HEK293 (cell line): ENCODE measurements around the gene HTATSF1.

Source experiments
- CTCF ChIA-PET: fragments of 350-600 bp; formaldehyde crosslinking; extraction: SDS; loops from one replicate; lab custom pipeline; 2021; ENCODE audit warnings: antibody characterized with exemption; lab: Yijun Ruan, JAX
- POLR2A ChIA-PET: fragments of 300-600 bp; formaldehyde crosslinking; extraction: SDS; loops from one replicate; lab custom pipeline; 2020; ENCODE audit warnings: antibody characterized with exemption, inconsistent platforms; lab: Yijun Ruan, JAX
- H3K27ac ChIP-seq: fragments of 200-500 bp; sonication (Bioruptor generic); 2 replicates; pipeline ENCODE4 v1.5.1; 2014; ENCODE audit warnings: low read depth, low read length, control low read depth, inconsistent platforms; ENCODE audit errors: extremely low read depth
- H3K36me3 ChIP-seq, 2 experiments: fragments of 200-500 bp in 1 of 2; sonication (Bioruptor generic) in 1 of 2; 1 replicate in 1 of 2; 2 replicates in 1 of 2; pipeline ENCODE4 v1.5.1; 2014 to 2017; ENCODE audit warnings: inconsistent platforms in 2 of 2, low read length in 2 of 2; ENCODE audit not compliant: control insufficient read depth in 2 of 2, insufficient read depth in 1 of 2
- H3K4me1 ChIP-seq: fragments of 200-500 bp; sonication (Bioruptor generic); 2 replicates; pipeline ENCODE4 v1.5.1; 2014; ENCODE audit warnings: mild to moderate bottlenecking, low read length, inconsistent platforms; ENCODE audit not compliant: control insufficient read depth, insufficient read depth
- H3K4me3 ChIP-seq: 2 replicates; pipeline ENCODE4 v1.5.1; 2011; ENCODE audit warnings: low read depth, mild to moderate bottlenecking, control low read depth, low read length, moderate library complexity
- H3K9me3 ChIP-seq: fragments of 200-500 bp; sonication (Bioruptor generic); 2 replicates; pipeline ENCODE4 v1.5.1; 2014; ENCODE audit warnings: low read depth, low read length, inconsistent platforms; ENCODE audit not compliant: control insufficient read depth, insufficient read depth
- BCL11A ChIP-seq: fragments of 450-650 bp; formaldehyde crosslinking; IDR thresholded peaks from 2 replicates; pipeline ENCODE4 v1.5.1; 2016; ENCODE audit warnings: low read depth, missing biosample characterization, missing genetic modification characterization
- BCL6B ChIP-seq: fragments of 450-650 bp; formaldehyde crosslinking; IDR thresholded peaks from 2 replicates; pipeline ENCODE4 v1.5.1; 2017; ENCODE audit warnings: missing biosample characterization, missing genetic modification characterization
- KLF16 ChIP-seq: fragments of 450-650 bp; formaldehyde crosslinking; IDR thresholded peaks from 2 replicates; pipeline ENCODE4 v1.5.1; 2017; ENCODE audit warnings: missing biosample characterization, missing genetic modification characterization
- PRDM4 ChIP-seq: fragments of 450-650 bp; formaldehyde crosslinking; IDR thresholded peaks from 2 replicates; pipeline ENCODE4 v1.5.1; 2017; ENCODE audit warnings: missing biosample characterization, missing genetic modification characterization
- PRDM6 ChIP-seq: fragments of 450-650 bp; formaldehyde crosslinking; IDR thresholded peaks from 2 replicates; pipeline ENCODE4 v1.5.1; 2017; ENCODE audit warnings: missing biosample characterization, missing genetic modification characterization
- ZBTB17 ChIP-seq: fragments of 450-650 bp; formaldehyde crosslinking; IDR thresholded peaks from 2 replicates; pipeline ENCODE4 v1.5.1; 2016; ENCODE audit warnings: missing biosample characterization, missing genetic modification characterization
- ZFP3 ChIP-seq: fragments of 450-650 bp; formaldehyde crosslinking; IDR thresholded peaks from 2 replicates; pipeline ENCODE4 v1.5.1; 2016; ENCODE audit warnings: low read depth, missing biosample characterization, missing genetic modification characterization
- ZNF133 ChIP-seq: fragments of 450-650 bp; formaldehyde crosslinking; IDR thresholded peaks from 2 replicates; pipeline ENCODE4 v1.5.1; 2016; ENCODE audit warnings: missing biosample characterization, missing genetic modification characterization
- ZNF16 ChIP-seq: fragments of 450-650 bp; formaldehyde crosslinking; IDR thresholded peaks from 2 replicates; pipeline ENCODE4 v1.5.1; 2016; ENCODE audit warnings: low read depth, missing biosample characterization, missing genetic modification characterization
- ZNF18 ChIP-seq: fragments of 450-650 bp; formaldehyde crosslinking; IDR thresholded peaks from 2 replicates; pipeline ENCODE4 v1.5.1; 2016; ENCODE audit warnings: missing biosample characterization, missing genetic modification characterization
- ZNF26 ChIP-seq: fragments of 450-650 bp; formaldehyde crosslinking; IDR thresholded peaks from 2 replicates; pipeline ENCODE4 v1.5.1; 2016; ENCODE audit warnings: missing biosample characterization, missing genetic modification characterization
- ZNF37A ChIP-seq: fragments of 450-650 bp; IDR thresholded peaks from 2 replicates; pipeline ENCODE4 v1.5.1; 2018; ENCODE audit warnings: missing biosample characterization, missing genetic modification characterization
- ZNF404 ChIP-seq: fragments of 450-650 bp; formaldehyde crosslinking; IDR thresholded peaks from 2 replicates; pipeline ENCODE4 v1.5.1; 2017; ENCODE audit warnings: missing biosample characterization, missing genetic modification characterization
- ZNF473 ChIP-seq: fragments of 450-650 bp; formaldehyde crosslinking; IDR thresholded peaks from 2 replicates; pipeline ENCODE4 v1.5.1; 2017; ENCODE audit warnings: missing biosample characterization, missing genetic modification characterization
- ZNF514 ChIP-seq: fragments of 450-650 bp; formaldehyde crosslinking; IDR thresholded peaks from 2 replicates; pipeline ENCODE4 v1.5.1; 2016; ENCODE audit warnings: missing biosample characterization, missing genetic modification characterization
- ZNF624 ChIP-seq: fragments of 450-650 bp; formaldehyde crosslinking; IDR thresholded peaks from 2 replicates; pipeline ENCODE4 v1.5.1; 2017; ENCODE audit warnings: missing biosample characterization, missing genetic modification characterization
- TF ChIP-seq, protein P1 (sequence below): fragments of 450-650 bp; formaldehyde crosslinking; IDR thresholded peaks from 2 replicates; pipeline ENCODE4 v1.5.1; 2016; ENCODE audit warnings: missing biosample characterization, missing genetic modification characterization

Gene HTATSF1

GRCh38 chrX:136541294-136541693 lies 43.9 kb downstream of the HTATSF1 start (continued):
- TF ChIP-seq, protein P1, sequence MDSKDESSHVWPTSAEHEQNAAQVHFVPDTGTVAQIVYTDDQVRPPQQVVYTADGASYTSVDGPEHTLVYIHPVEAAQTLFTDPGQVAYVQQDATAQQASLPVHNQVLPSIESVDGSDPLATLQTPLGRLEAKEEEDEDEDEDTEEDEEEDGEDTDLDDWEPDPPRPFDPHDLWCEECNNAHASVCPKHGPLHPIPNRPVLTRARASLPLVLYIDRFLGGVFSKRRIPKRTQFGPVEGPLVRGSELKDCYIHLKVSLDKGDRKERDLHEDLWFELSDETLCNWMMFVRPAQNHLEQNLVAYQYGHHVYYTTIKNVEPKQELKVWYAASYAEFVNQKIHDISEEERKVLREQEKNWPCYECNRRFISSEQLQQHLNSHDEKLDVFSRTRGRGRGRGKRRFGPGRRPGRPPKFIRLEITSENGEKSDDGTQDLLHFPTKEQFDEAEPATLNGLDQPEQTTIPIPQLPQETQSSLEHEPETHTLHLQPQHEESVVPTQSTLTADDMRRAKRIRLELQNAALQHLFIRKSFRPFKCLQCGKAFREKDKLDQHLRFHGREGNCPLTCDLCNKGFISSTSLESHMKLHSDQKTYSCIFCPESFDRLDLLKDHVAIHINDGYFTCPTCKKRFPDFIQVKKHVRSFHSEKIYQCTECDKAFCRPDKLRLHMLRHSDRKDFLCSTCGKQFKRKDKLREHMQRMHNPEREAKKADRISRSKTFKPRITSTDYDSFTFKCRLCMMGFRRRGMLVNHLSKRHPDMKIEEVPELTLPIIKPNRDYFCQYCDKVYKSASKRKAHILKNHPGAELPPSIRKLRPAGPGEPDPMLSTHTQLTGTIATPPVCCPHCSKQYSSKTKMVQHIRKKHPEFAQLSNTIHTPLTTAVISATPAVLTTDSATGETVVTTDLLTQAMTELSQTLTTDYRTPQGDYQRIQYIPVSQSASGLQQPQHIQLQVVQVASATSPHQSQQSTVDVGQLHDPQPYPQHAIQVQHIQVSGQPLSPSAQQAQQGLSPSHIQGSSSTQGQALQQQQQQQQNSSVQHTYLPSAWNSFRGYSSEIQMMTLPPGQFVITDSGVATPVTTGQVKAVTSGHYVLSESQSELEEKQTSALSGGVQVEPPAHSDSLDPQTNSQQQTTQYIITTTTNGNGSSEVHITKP (tag by site-specific recombination): peak; percentile 61; the same call in 1 of the 2 replicates
- TF ChIP-seq PRDM4 (tag by site-specific recombination) (0 out of 2 replicates have a peak, but pooled peaks have one; percentile 16), ZNF404 (tag by site-specific recombination) (no peak), BCL6B (tag by site-specific recombination) (no peak), KLF16 (tag by site-specific recombination) (no peak), ZNF18 (no peak), ZNF624 (tag by site-specific recombination) (no peak)
- TF ChIP-seq, all 188 proteins: peak for 7

- ChIA-PET POLR2A (no interaction called here), CTCF (interaction anchor here (1.0 kb wide), 1 partner anchor 153 kb away, joined by 4 read pairs; no protein-coding TSS in a partner anchor)
- Histone ChIP-seq H3K36me3 (no peaks in the 10 kb centered on the region), H3K27ac (no peak overlapping the region), H3K4me1 (peaks cover 9% of the 10 kb centered on the region), H3K9me3 (no peaks in the 10 kb centered on the region), H3K4me3 (no peak overlapping the region)
- TF ChIP-seq ZNF473 (tag by site-specific recombination): no peak
- TF ChIP-seq ZNF404 (tag by site-specific recombination): no peak
- TF ChIP-seq ZNF16 (tag by site-specific recombination): no peak
- no peak for TF ChIP-seq ZNF37A (tag by site-specific recombination)
- no peak for TF ChIP-seq PRDM6 (tag by site-specific recombination)
- no peak for TF ChIP-seq ZNF133
- no peak for TF ChIP-seq ZNF26
- no peak for TF ChIP-seq BCL11A (tag by site-specific recombination)
- no peak for TF ChIP-seq ZBTB17 (tag by site-specific recombination)
- TF ChIP-seq ZFP3 (tag by site-specific recombination): no peak
- no peak for TF ChIP-seq ZNF514 (tag by site-specific recombination)
Observed at GRCh38 chrX:136542281-136542680, 44.9 kb downstream of the HTATSF1 start.
